ENCODE measurements around the gene P3H2.
A peak's percentile ranks its signal among the peaks of the same experiment; 100 is the strongest.
"Not testable (repeated sequence)": the region's sequence is repeated elsewhere in the genome, so short reads cannot be mapped to it uniquely, and the experiment has no call there.

Gene P3H2

GRCh38 chr3:189975391-189975990 is 145.2 kb downstream of the P3H2 start:
- no peak for DNase-seq

GRCh38 chr3:189974359-189974758 is 146.3 kb downstream of the P3H2 start:
- DNase-seq = no peak

GRCh38 chr3:189967254-189967865 is 153.3 kb downstream of the P3H2 start:
- DNase-seq = peak; percentile 89

- DNase-seq = no peak
These were observed 153.9 kb downstream of the P3H2 start for GRCh38 chr3:189966843-189967242.

GRCh38 chr3:189964623-189965332 is 155.9 kb downstream of the P3H2 start:
- no peak for DNase-seq

GRCh38 chr3:189962466-189962865 is 158.2 kb downstream of the P3H2 start:
- no peak for DNase-seq

- peak; percentile 95 for DNase-seq
These were observed 159.1 kb downstream of the P3H2 start for GRCh38 chr3:189961522-189962161.

GRCh38 chr3:189961086-189961485 is 159.6 kb downstream of the P3H2 start:
- DNase-seq = not testable (repeated sequence)

- DNase-seq = no peak
These were observed 165.7 kb downstream of the P3H2 start for GRCh38 chr3:189954733-189955665.

- DNase-seq = no peak
These were observed 167.1 kb downstream of the P3H2 start for GRCh38 chr3:189953551-189953950.

GRCh38 chr3:189952272-189952671 is 168.4 kb downstream of the P3H2 start:
- DNase-seq = no peak

GRCh38 chr3:189950258-189950657 is 170.4 kb downstream of the P3H2 start:
- no peak for DNase-seq

- DNase-seq = no peak
These were observed 171.1 kb downstream of the P3H2 start for GRCh38 chr3:189949580-189949979.

- no peak for DNase-seq
These were observed 172.0 kb downstream of the P3H2 start for GRCh38 chr3:189948724-189949045.

- DNase-seq = peak; percentile 64
These were observed 172.6 kb downstream of the P3H2 start for GRCh38 chr3:189947948-189948723.

GRCh38 chr3:189947068-189947467 is 173.6 kb downstream of the P3H2 start:
- DNase-seq = no peak

GRCh38 chr3:189945935-189946709 is 174.6 kb downstream of the P3H2 start:
- DNase-seq = no peak

GRCh38 chr3:189944285-189945145 is 176.2 kb downstream of the P3H2 start:
- DNase-seq = no peak

GRCh38 chr3:189942948-189943347 is 177.7 kb downstream of the P3H2 start:
- DNase-seq = no peak

GRCh38 chr3:189941679-189942078 is 179.0 kb downstream of the P3H2 start:
- DNase-seq = no peak

Measured in eye (tissue), 1 donor.